Bronchial epithelial cell (primary cell): ENCODE measurements around the gene IFNGR1. TPM values are rescaled to one million over a fixed set of nuclear protein-coding genes. Genes with fewer than 3 reads are reported as not detected.

Experiments
- DNase-seq: peaks from one replicate; pipeline ENCODE4 v3.0.0-alpha.2; 2010; ENCODE audit warnings: low read depth
- FAIRE-seq: peaks from 2 replicates; lab custom pipeline; 2011; peaks lifted over from hg19 to GRCh38; lab: Jason Lieb, UNC
- H3K27me3 ChIP-seq: 2 replicates; pipeline ENCODE4 v1.5.1; 2011; ENCODE audit warnings: low read length; ENCODE audit not compliant: control insufficient read depth, insufficient read depth
- H3K36me3 ChIP-seq: 2 replicates; pipeline ENCODE4 v1.5.1; 2011; ENCODE audit warnings: low read length; ENCODE audit not compliant: control insufficient read depth, insufficient read depth
- H3K4me3 ChIP-seq: 2 replicates; pipeline ENCODE4 v1.5.1; 2011; ENCODE audit warnings: mild to moderate bottlenecking, low read depth, low read length, control low read depth
- total RNA-seq: library from RNA; depleted of rRNA; stranded (reverse); fragments of >200 nt; gene quantifications from 2 replicates; pipeline ENCODE4 v1.2.1, GENCODE V29; 2014
- TF ChIP-seq, protein P1 (sequence below): IDR thresholded peaks from 2 replicates; pipeline ENCODE4 v1.5.1; 2011; ENCODE audit warnings: mild to moderate bottlenecking, moderate library complexity, low read length, control low read depth, inconsistent platforms; ENCODE audit not compliant: insufficient read depth, severe bottlenecking

IFNGR1 gene
- total RNA-seq, 1 donor from 2014 or later = 83.5 TPM

DNA sequence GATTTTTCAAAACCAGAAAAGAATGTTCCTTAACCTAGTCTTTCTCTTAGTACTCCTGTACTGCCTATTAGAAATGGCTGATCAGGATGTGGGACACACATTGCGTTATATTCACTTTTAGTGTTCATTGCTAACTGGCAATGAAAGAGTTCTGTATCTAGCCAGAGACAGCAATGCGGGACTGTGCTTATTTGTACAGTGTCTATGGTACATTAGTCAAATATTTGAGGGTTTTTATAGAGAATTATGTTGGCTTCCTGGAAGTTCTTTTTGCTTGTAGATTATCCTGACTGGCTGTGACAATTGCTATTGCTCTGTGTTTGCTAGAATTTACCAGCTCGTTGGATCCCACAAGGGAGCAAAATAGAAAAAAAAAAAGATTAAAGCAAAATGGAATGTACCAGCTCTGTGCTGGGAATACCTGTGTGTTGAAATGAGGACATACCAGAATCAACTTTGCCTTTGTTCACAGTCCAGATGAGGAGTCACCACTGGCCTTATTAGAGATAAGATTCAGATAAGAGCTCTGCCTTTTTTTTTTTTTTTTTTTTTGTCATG, 22.4 kb upstream of the IFNGR1 start:
- H3K27me3 ChIP-seq = no peaks in the 10 kb centered on the region
- peak; percentile 62 for DNase-seq
- H3K36me3 ChIP-seq = no peaks in the 10 kb centered on the region
- no peak overlapping the region for H3K4me3 ChIP-seq
- no peak for FAIRE-seq
- TF ChIP-seq, protein P1, sequence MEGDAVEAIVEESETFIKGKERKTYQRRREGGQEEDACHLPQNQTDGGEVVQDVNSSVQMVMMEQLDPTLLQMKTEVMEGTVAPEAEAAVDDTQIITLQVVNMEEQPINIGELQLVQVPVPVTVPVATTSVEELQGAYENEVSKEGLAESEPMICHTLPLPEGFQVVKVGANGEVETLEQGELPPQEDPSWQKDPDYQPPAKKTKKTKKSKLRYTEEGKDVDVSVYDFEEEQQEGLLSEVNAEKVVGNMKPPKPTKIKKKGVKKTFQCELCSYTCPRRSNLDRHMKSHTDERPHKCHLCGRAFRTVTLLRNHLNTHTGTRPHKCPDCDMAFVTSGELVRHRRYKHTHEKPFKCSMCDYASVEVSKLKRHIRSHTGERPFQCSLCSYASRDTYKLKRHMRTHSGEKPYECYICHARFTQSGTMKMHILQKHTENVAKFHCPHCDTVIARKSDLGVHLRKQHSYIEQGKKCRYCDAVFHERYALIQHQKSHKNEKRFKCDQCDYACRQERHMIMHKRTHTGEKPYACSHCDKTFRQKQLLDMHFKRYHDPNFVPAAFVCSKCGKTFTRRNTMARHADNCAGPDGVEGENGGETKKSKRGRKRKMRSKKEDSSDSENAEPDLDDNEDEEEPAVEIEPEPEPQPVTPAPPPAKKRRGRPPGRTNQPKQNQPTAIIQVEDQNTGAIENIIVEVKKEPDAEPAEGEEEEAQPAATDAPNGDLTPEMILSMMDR = no peak

DNA sequence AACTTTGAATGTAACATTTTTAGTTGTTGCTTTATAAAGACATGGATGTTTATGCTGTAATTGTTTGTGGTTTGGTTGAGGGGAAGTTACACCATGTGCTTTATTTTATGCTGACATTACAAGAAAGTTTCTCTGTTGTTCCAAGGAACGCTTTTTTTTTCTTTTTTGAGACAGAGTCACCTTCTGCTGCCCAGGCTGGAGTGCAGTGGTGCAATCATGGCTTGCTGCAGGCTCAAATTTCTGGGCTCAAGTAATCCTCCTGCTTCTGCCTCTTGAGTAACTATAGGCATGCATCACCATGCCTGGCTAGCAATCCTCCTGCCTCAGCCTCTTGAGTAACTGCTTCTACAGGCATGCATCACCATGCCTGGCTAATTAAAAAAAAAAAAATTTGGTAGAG, 21.0 kb upstream of the IFNGR1 start:
- TF ChIP-seq, protein P1 = no peak
- DNase-seq (peak; percentile 98), FAIRE-seq (peak; percentile 43)
- Histone ChIP-seq H3K27me3 (no peaks in the 10 kb centered on the region), H3K36me3 (no peaks in the 10 kb centered on the region), H3K4me3 (no peak overlapping the region)

DNA sequence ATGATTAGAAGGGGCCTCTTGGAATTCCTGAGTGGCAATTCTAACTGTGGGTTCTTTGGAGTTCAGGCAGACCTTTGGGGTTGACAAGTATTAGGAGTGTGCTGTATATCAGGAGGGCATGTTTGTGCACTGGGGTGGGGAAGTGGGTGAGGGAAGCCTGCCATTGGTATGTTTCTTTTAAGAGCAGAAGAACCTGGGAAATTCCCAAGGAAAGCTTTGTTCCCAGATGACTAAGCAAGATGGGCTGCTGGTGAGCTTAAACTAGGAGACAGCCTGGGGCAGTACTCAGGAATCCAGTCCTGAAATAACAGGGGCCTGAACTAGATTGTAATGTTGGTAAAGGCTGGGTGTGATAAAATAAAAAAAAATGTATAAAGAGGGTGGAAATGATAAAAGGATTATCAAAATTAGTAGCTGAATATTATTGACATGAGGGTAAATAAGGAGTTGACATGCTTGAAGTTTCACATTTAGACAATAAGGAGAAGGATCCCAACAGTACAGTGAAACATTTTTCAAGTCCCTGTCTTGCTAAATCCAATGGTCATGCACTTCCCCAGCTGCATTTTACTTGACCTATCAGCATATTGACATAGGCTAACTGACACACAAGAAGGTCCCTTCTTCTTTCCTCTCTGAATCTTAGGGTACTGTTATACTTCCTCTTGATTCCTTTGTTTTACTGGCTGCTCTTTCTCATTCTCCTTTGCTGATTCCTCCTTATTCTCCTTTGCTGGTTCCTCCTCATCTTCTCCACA, 18.4 kb upstream of the IFNGR1 start:
- FAIRE-seq = no peak
- H3K36me3 ChIP-seq = no peaks in the 10 kb centered on the region
- TF ChIP-seq, protein P1 = no peak
- H3K4me3 ChIP-seq = no peak overlapping the region
- no peaks in the 10 kb centered on the region for H3K27me3 ChIP-seq
- peak; percentile 97 for DNase-seq

GRCh38 chr6:137236581-137237355, 17.6 kb upstream of the IFNGR1 start:
- Histone ChIP-seq H3K4me3 (no peak overlapping the region), H3K36me3 (no peaks in the 10 kb centered on the region), H3K27me3 (no peaks in the 10 kb centered on the region)
- DNase-seq (no peak), FAIRE-seq (peak; percentile 77)
- TF ChIP-seq, protein P1 = no peak

DNA sequence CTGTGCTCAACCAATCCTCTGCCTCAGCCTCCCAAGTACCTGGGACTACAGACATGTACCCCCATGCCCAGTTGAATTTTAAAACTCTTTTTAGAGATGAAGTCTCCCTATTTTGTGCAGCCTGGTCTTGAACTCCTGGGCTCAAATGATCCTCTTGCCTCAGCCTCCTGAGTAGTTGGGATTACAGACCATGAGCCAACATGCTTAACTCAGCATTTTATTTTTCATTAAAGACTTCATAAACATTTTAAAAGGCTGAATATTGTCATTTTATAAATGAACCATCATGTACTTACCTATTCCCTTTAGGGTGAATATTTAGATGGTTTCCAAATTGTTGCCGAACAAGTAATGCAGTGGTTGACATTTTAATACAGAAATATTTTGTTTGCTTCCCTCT, 16.5 kb upstream of the IFNGR1 start:
- no peaks in the 10 kb centered on the region for H3K36me3 ChIP-seq
- H3K4me3 ChIP-seq = no peak overlapping the region
- FAIRE-seq (no peak), DNase-seq (no peak)
- no peaks in the 10 kb centered on the region for H3K27me3 ChIP-seq
- TF ChIP-seq, protein P1 = no peak
